Transverse colon (tissue), 4 donors: ENCODE measurements around the gene UBE2M.
A peak's percentile ranks its signal among the peaks of the same experiment; 100 is the strongest.

Experiments
- EP300 ChIP-seq: sonication (generic); formaldehyde crosslinking; IDR thresholded peaks from one replicate; pipeline ENCODE4 v1.6.1; 2017; ENCODE audit warnings: antibody characterized with exemption, low read depth
- POLR2A ChIP-seq: fragments of 450-650 bp; IDR thresholded peaks from one replicate; pipeline ENCODE4 v1.6.1; 2016; ENCODE audit warnings: antibody characterized with exemption, mild to moderate bottlenecking, moderate library complexity
- POLR2AphosphoS5 ChIP-seq, 3 donors: sonication (generic); formaldehyde crosslinking; IDR thresholded peaks; one replicate each; pipeline ENCODE4 v1.6.1; 2016; ENCODE audit warnings: antibody characterized with exemption in 3 of 3
- TF ChIP-seq, protein P1 (sequence below), 5 experiments: fragments of 200-600 bp in 3 of 5; fragments of 450-650 bp in 2 of 5; sonication (generic) in 3 of 5; IDR thresholded peaks; 1 replicate in 2 of 5; 2 replicates in 3 of 5; pipeline ENCODE4 v1.5.1; 2016 to 2017; ENCODE audit warnings: antibody characterized with exemption in 5 of 5, inconsistent platforms in 3 of 5, mild to moderate bottlenecking in 2 of 5, moderate library complexity in 1 of 5

DNA sequence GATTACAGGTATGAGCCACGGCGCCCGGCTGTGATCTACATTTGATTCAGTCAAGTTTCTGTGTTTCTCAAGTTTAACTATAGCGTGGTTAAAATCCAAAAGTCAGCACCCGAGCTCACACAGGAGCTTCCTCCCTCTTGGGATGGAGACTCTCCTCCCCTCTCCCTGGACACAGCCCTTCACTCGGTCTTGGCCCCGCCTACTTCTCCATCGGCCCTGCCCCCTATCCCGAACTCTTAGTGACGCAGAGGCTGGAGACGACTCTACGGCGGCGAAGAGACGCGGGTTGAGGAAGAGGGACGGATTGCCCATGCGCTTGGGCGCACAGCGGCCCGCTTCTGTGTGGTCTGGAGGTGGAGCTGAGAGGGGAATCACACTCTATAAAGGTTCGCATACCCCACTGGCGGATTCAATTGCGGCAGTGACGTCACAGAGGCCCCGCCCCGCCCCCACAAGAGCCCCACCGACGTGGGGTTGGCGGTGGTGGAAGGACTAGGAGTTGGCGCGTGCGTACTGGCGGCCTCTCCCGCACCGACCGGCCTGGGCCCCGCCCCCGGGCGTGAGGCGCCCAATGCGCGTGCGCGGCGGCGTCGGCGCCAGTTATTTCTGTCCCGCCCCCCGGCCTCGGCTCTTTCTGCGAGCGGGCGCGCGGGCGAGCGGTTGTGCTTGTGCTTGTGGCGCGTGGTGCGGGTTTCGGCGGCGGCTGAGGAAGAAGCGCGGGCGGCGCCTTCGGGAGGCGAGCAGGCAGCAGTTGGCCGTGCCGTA lies 14.4 kb downstream of the UBE2M start, which contains the start of gene TRIM28:
- TF ChIP-seq POLR2AphosphoS5 (IDR thresholded peaks at IDR 0.05) (peak; percentile 97 to 99 (median 99)), POLR2A (peak; percentile 91), EP300 (no peak)
- TF ChIP-seq, protein P1, sequence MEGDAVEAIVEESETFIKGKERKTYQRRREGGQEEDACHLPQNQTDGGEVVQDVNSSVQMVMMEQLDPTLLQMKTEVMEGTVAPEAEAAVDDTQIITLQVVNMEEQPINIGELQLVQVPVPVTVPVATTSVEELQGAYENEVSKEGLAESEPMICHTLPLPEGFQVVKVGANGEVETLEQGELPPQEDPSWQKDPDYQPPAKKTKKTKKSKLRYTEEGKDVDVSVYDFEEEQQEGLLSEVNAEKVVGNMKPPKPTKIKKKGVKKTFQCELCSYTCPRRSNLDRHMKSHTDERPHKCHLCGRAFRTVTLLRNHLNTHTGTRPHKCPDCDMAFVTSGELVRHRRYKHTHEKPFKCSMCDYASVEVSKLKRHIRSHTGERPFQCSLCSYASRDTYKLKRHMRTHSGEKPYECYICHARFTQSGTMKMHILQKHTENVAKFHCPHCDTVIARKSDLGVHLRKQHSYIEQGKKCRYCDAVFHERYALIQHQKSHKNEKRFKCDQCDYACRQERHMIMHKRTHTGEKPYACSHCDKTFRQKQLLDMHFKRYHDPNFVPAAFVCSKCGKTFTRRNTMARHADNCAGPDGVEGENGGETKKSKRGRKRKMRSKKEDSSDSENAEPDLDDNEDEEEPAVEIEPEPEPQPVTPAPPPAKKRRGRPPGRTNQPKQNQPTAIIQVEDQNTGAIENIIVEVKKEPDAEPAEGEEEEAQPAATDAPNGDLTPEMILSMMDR (IDR thresholded peaks at IDR 0.05), result no peak
